ENCODE results near the gene SUZ12.
A peak's percentile ranks its signal among the peaks of the same experiment; 100 is the strongest.
"Not testable (repeated sequence)": the region's sequence is repeated elsewhere in the genome, so short reads cannot be mapped to it uniquely, and the experiment has no call there.

SUZ12 gene

DNA sequence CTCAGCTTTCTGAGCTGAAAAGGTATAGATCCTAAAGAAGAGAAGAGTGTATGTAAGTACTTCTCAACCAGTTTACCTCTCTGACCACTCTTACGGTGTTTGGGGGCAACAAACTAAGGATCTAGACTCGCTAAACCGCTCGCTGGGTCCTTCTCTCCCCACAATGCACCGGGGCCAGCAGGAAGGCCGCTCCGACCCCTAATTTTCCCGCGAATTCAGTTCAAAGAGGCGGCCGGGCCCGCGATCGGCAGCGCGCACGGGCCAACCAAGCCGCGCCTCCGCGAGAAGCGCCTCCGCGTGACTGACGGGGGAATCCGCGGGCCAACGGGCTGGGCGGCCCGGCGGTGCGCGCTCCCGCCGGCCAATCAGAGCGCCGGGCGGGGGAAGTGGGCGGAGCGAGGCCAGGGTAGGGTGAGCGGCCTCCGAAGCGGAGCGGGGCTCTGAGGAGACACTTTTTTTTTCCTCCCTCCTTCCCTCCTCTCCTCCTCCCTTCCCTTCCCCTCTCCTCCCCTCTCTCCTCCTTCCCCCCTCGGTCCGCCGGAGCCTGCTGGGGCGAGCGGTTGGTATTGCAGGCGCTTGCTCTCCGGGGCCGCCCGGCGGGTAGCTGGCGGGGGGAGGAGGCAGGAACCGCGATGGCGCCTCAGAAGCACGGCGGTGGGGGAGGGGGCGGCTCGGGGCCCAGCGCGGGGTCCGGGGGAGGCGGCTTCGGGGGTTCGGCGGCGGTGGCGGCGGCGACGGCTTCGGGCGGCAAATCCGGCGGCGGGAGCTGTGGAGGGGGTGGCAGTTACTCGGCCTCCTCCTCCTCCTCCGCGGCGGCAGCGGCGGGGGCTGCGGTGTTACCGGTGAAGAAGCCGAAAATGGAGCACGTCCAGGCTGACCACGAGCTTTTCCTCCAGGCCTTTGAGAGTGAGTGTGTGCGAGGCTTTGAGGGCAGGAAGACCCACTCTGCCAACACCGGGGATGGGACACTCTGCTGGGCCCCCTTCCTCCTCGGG, at the start of gene SUZ12:
TSS of gene SUZ12 (plus strand) at position 393 of the 995 bp plus-strand sequence. CDS start at position 633, 240 bp downstream.
- DNase-seq (ENCODE audit: low spot score): peak; percentile 51
- in situ Hi-C loops (cut with MboI; ENCODE audit: low pct_unique_long_range_greater_than_20kb, low sequenced_read_pairs, unreplicated experiment): not testable (repeated sequence)

DNA sequence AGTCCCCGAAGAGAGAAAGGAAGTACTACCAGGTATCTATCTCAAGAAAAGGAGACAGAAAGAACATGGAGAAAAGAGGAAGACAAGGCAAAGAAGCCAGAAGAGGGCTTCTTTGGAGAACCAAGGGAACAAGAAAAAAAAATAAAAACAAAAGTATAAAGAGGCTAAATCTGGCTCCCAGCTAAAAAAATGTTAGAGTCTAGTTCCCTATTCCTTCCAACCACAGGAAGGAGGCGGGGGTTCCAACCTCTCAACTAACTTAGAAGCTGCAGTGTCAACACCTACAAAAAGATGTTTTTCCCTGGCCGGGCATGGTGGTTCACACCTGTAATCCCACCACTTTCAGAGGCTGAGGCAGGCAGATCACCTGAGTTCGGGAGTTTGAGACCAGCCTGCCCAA, 48.7 kb upstream of the SUZ12 start:
- in situ Hi-C loops (cut with MboI; ENCODE audit: low pct_unique_long_range_greater_than_20kb, low sequenced_read_pairs, unreplicated experiment): no loop called here
- no peak for DNase-seq (ENCODE audit: low spot score)
- TF ChIP-seq, protein P1, sequence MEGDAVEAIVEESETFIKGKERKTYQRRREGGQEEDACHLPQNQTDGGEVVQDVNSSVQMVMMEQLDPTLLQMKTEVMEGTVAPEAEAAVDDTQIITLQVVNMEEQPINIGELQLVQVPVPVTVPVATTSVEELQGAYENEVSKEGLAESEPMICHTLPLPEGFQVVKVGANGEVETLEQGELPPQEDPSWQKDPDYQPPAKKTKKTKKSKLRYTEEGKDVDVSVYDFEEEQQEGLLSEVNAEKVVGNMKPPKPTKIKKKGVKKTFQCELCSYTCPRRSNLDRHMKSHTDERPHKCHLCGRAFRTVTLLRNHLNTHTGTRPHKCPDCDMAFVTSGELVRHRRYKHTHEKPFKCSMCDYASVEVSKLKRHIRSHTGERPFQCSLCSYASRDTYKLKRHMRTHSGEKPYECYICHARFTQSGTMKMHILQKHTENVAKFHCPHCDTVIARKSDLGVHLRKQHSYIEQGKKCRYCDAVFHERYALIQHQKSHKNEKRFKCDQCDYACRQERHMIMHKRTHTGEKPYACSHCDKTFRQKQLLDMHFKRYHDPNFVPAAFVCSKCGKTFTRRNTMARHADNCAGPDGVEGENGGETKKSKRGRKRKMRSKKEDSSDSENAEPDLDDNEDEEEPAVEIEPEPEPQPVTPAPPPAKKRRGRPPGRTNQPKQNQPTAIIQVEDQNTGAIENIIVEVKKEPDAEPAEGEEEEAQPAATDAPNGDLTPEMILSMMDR (IDR thresholded peaks at IDR 0.05; ENCODE audit: extremely low read depth, insufficient read depth, missing control alignments): no peak

DNA sequence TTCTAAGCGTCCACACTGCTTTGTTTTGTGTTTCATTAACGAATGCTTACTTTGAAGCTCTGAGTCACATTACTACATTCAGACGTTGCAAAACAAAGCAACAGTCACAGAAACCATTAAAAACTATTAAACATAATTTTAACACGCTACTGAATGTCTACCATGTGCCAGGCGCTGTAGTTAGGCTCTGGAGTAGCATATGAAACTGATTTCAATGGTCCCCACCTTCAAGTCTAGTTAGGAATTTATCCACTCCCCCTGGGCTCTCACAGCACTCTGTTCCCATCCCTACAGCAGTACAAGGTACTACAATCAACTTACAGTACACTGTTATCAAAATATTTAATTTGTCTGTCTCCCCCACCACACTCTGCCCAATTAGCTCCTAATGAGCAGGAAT, 35.9 kb upstream of the SUZ12 start:
- no peak for DNase-seq (ENCODE audit: low spot score)
- in situ Hi-C loops (cut with MboI; ENCODE audit: low pct_unique_long_range_greater_than_20kb, low sequenced_read_pairs, unreplicated experiment): no loop called here

DNA sequence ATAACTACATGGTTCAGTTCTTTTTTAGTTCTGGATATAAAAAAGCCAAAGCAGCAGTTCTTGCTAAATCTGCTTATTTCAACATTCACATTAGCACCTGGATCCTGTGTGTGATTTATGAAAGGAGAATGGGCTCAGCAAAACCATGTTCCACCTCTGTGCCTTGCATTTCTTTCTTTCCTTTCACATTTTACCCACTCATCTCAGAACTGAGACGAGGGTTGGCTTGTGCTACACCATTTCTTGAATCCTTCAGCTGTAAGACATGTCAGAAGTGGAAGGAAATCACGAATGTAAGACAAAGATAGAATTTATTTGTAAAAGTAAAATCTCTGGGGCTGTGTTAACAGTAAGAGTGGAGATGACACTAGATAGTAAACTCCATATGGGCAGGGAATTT, 34.1 kb upstream of the SUZ12 start:
- in situ Hi-C loops (cut with MboI; ENCODE audit: low pct_unique_long_range_greater_than_20kb, low sequenced_read_pairs, unreplicated experiment): no loop called here
- peak; percentile 29 for DNase-seq (ENCODE audit: low spot score)

More for the DNA sequence above, 35.9 kb upstream of the SUZ12 start:
- TF ChIP-seq, protein P1 (IDR thresholded peaks at IDR 0.05; ENCODE audit: extremely low read depth, insufficient read depth, missing control alignments): no peak

DNA sequence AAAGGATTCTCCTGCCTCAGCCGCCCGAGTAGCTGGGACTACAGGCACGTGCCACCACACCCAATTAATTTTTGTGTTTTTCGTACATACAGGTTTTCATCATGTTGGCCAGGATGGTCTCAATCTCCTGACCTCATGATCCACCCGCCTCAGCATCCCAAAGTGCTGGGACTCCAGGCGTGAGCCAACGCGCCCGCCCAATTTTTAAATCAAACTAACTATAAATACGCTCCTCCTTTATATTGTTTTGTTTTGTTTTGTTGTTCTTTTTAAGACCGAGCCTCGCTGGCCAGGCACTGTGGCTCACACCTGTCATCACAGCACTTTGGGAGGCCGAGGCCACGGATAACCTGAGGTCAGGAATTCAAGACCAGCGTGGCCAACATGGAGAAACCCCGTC, 33.4 kb upstream of the SUZ12 start:
- in situ Hi-C loops (cut with MboI; ENCODE audit: low pct_unique_long_range_greater_than_20kb, low sequenced_read_pairs, unreplicated experiment): no loop called here
- no peak for DNase-seq (ENCODE audit: low spot score)
- TF ChIP-seq, protein P1 (IDR thresholded peaks at IDR 0.05; ENCODE audit: extremely low read depth, insufficient read depth, missing control alignments): no peak

More for the DNA sequence above, 34.1 kb upstream of the SUZ12 start:
- TF ChIP-seq, protein P1 (IDR thresholded peaks at IDR 0.05; ENCODE audit: extremely low read depth, insufficient read depth, missing control alignments): no peak

DNA sequence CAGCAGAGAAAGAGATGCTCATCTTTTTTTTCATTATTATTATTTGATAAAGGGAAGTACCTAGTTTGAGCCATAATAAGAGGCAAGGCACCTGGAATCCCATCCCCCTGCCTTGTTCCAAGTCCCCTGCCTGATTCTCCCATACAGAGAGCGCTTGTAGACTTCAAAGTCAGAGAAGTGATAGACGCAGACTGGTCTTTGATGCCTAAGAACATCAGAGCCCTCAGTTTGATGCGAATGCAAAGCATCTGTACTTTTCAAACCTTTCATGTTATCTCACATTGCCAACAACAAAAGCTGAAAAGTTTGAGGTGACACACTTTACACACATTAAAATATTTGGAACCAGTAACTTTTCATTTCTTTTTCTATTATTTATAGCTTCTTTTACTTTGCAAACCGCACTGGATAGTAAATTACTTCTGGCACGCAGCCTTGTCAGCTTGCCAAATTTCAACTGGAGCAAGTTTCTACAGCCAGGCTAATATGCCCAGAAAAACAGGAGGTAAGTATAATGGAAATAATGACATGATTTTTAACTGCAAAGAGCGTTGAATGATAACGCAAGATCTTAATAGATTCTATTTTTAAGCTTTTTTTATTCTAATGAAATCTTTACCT, 29.4 kb upstream of the SUZ12 start:
- in situ Hi-C loops (cut with MboI; ENCODE audit: low pct_unique_long_range_greater_than_20kb, low sequenced_read_pairs, unreplicated experiment): no loop called here
- DNase-seq (ENCODE audit: low spot score): no peak
- TF ChIP-seq, protein P1 (IDR thresholded peaks at IDR 0.05; ENCODE audit: extremely low read depth, insufficient read depth, missing control alignments): no peak

DNA sequence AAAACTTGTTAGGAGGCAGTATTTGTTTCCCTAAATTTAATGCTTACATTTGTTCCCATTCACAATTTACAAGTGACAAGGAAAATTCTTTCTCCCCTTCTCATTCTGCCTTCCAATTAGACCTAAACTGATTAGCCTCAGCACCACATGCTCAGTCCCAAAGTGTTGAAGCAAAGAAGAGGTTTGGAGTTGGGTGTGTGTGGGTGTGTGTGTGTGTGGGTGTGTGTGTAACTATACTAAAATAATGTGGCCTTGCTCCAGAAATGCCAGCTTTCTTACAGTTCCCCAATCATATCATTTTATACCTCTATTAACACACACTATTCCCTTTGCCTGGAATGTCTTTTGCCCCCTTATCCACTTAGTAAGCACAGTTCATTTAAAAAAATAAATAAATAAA, 28.4 kb upstream of the SUZ12 start:
- no peak for DNase-seq (ENCODE audit: low spot score)
- in situ Hi-C loops (cut with MboI; ENCODE audit: low pct_unique_long_range_greater_than_20kb, low sequenced_read_pairs, unreplicated experiment): no loop called here
- TF ChIP-seq, protein P1 (IDR thresholded peaks at IDR 0.05; ENCODE audit: extremely low read depth, insufficient read depth, missing control alignments): no peak

Measured in GM13977 (cell line).